ENCODE results near the gene CCR7.

DNA sequence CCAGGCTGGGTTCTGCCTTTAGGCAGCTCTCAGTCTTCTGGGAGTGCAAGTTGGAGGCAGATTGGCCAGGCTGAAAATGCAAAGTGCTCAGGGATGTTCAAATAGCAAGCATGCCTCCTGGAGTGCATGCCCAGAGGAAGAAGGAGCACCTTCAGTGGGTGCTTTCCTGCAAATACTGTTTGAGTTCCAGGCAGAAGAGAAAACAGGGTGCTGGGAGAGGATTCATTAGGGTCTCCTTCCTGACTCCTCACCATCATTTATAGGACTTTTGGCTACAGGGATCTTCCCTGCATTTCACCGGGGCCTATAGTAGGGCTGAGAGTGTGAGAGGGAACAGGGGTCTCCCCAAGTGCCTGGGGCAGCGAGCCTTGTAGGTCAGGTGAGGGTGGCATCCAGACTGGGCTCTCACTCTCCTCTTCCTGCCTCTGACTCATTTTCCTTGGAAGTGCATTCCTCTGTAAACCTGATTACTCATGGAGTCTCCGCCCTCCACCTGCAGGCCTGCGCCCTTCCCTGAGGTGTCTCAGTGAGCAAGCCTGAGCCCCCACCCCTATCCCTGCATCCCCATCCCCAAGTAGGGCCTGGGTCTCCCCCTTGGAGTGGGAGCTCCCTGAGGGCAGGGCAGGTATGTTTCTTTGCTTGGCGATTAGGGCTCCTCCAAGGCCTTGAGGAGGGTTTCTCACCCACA lies 46.7 kb downstream of the CCR7 start:
- TF ChIP-seq, protein P1, sequence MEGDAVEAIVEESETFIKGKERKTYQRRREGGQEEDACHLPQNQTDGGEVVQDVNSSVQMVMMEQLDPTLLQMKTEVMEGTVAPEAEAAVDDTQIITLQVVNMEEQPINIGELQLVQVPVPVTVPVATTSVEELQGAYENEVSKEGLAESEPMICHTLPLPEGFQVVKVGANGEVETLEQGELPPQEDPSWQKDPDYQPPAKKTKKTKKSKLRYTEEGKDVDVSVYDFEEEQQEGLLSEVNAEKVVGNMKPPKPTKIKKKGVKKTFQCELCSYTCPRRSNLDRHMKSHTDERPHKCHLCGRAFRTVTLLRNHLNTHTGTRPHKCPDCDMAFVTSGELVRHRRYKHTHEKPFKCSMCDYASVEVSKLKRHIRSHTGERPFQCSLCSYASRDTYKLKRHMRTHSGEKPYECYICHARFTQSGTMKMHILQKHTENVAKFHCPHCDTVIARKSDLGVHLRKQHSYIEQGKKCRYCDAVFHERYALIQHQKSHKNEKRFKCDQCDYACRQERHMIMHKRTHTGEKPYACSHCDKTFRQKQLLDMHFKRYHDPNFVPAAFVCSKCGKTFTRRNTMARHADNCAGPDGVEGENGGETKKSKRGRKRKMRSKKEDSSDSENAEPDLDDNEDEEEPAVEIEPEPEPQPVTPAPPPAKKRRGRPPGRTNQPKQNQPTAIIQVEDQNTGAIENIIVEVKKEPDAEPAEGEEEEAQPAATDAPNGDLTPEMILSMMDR (IDR thresholded peaks at IDR 0.05; ENCODE audit: low read length): no peak
- TF ChIP-seq EZH2phosphoT487 (IDR thresholded peaks at IDR 0.05; ENCODE audit: low read length): no peak
